NCI-H2227 (cell line): Measurements from ENCODE around the gene CBX2.
A peak's percentile ranks its signal among the peaks of the same experiment; 100 is the strongest.

Source experiments
- DNase-seq: peaks from one replicate; lab custom pipeline; 2025; ENCODE audit not compliant: unreplicated experiment; lab: John Stamatoyannopoulos, UW

CBX2 gene

GRCh38 chr17:79811011-79811867, 33.3 kb downstream of the CBX2 start:
- DNase-seq, result peak; percentile 86

GRCh38 chr17:79811868-79812352, 34.0 kb downstream of the CBX2 start:
- no peak for DNase-seq

GRCh38 chr17:79812353-79813258, 34.7 kb downstream of the CBX2 start:
- DNase-seq, result peak; percentile 50

GRCh38 chr17:79813297-79814126, 35.6 kb downstream of the CBX2 start:
- DNase-seq, result peak; percentile 63

- DNase-seq, result no peak
Observed at GRCh38 chr17:79814127-79814973, 36.4 kb downstream of the CBX2 start.

- DNase-seq, result no peak
Observed at GRCh38 chr17:79814974-79815835, 37.3 kb downstream of the CBX2 start.

GRCh38 chr17:79815836-79816461, 38.0 kb downstream of the CBX2 start:
- no peak for DNase-seq

GRCh38 chr17:79818026-79818758, 40.2 kb downstream of the CBX2 start:
- DNase-seq, result no peak

GRCh38 chr17:79819085-79819484, 41.1 kb downstream of the CBX2 start:
- no peak for DNase-seq

- DNase-seq, result no peak
Observed at GRCh38 chr17:79819534-79820276, 41.8 kb downstream of the CBX2 start.

- no peak for DNase-seq
Observed at GRCh38 chr17:79820959-79821330, 43.0 kb downstream of the CBX2 start.

- DNase-seq, result no peak
Observed at GRCh38 chr17:79821331-79822095, 43.6 kb downstream of the CBX2 start.

GRCh38 chr17:79822583-79823124, 44.7 kb downstream of the CBX2 start:
- no peak for DNase-seq

- DNase-seq, result no peak
Observed at GRCh38 chr17:79824234-79824633, 46.3 kb downstream of the CBX2 start.

- DNase-seq, result no peak
Observed at GRCh38 chr17:79824893-79825579, 47.1 kb downstream of the CBX2 start.

GRCh38 chr17:79825580-79825921, 47.6 kb downstream of the CBX2 start:
- no peak for DNase-seq
